BLaER1 treated with 17β-estradiol and CSF1 and Interleukin-3, amounts not matched to agents 10 nM and 100 nM (cell line): Measurements from ENCODE around the gene IKZF3.

Experiments
- H3K27ac ChIP-seq, 11 experiments: shearing (Covaris generic); formaldehyde crosslinking; 2 replicates each; pipeline ENCODE4 v1.8.1; 2022
- H3K27me3 ChIP-seq, 11 experiments: shearing (Covaris generic); formaldehyde crosslinking; 2 replicates each; pipeline ENCODE4 v1.8.1; 2022
- H3K36me3 ChIP-seq, 11 experiments: shearing (Covaris generic); formaldehyde crosslinking; 2 replicates each; pipeline ENCODE4 v1.8.1; 2022
- H3K4me1 ChIP-seq, 10 experiments: shearing (Covaris generic); formaldehyde crosslinking; 2 replicates each; pipeline ENCODE4 v1.8.1; 2022
- H3K4me2 ChIP-seq, 11 experiments: shearing (Covaris generic); formaldehyde crosslinking; 2 replicates each; pipeline ENCODE4 v1.8.1; 2022
- H3K4me3 ChIP-seq, 10 experiments: shearing (Covaris generic); formaldehyde crosslinking; 2 replicates each; pipeline ENCODE4 v1.8.1; 2022
- H3K9ac ChIP-seq, 11 experiments: shearing (Covaris generic); formaldehyde crosslinking; 2 replicates each; pipeline ENCODE4 v1.8.1; 2022
- H3K9me3 ChIP-seq, 11 experiments: shearing (Covaris generic); formaldehyde crosslinking; replicated peaks in 1 of 11; 2 replicates each; pipeline ENCODE4 v1.8.1; 2022
- H4K20me1 ChIP-seq, 11 experiments: shearing (Covaris generic); formaldehyde crosslinking; 2 replicates each; pipeline ENCODE4 v1.8.1; 2022
- Cebpa-rat ChIP-seq, 11 experiments: shearing (Covaris generic); IDR thresholded peaks; 2 replicates each; pipeline ENCODE4 v1.8.1; 2022

IKZF3 gene

GRCh38 chr17:39826334-39826733 lies 37.8 kb downstream of the IKZF3 start:
- Histone ChIP-seq H3K4me3 (no peak overlapping the region), H4K20me1 (no peaks in the 10 kb centered on the region), H3K36me3 (no peaks in the 10 kb centered on the region), H3K9ac (no peak overlapping the region), H3K27ac (no peak overlapping the region), H3K4me1 (peaks cover 0 to 24% (median 0%) of the 10 kb centered on the region in 10 experiments; a peak in 6 of 20 replicates), H3K4me2 (no peak overlapping the region), H3K9me3 (peaks cover 38 to 56% (median 50%) of the 10 kb centered on the region in 11 experiments), H3K27me3 (no peaks in the 10 kb centered on the region)
- TF ChIP-seq Cebpa-rat (IDR thresholded peaks at IDR 0.05), result no peak

DNA sequence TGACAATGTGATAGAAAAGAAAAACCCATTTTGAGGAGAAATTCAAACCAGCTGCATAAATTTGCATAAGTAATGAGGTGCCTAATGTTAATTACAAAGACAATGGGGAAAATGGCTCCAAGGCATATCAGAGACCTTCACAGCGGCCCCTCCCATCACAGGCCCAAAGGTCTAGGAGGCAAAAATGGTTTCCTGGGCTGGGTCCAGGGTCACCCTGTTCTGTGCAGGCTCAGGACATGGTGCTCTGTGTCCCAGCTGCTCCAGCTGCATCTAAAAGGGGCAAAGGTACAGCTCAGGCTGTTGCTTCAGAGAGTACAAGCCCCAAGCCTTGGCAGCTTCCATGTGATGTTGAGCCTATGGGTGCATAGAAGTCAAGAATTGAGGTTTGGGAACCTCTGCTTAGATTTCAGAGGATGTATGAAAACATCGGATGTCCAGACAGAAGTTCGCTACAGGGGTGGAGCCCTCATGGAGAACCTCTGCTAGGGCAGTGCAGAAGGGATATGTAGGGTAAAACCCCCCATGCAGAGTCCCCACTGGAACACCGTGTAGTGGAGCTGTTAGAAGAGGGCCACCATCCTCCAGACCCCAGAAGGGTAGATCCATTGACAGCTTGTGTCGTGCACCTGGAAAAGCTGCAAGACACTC lies 40.6 kb downstream of the IKZF3 start:
- Histone ChIP-seq H3K27me3 (no peaks in the 10 kb centered on the region), H3K27ac (no peak overlapping the region), H3K36me3 (no peaks in the 10 kb centered on the region), H3K4me3 (peak overlapping the region in 6 of 10 experiments; percentile 4 to 32 (median 24); a peak in 6 of 20 replicates), H3K9me3 (peaks cover 38 to 56% (median 51%) of the 10 kb centered on the region in 11 experiments), H4K20me1 (no peaks in the 10 kb centered on the region), H3K4me2 (no peak overlapping the region), H3K9ac (no peak overlapping the region), H3K4me1 (peaks cover 14 to 51% (median 16%) of the 10 kb centered on the region in 10 experiments)
- no peak for TF ChIP-seq Cebpa-rat (IDR thresholded peaks at IDR 0.05)

- Histone ChIP-seq H4K20me1 (no peaks in the 10 kb centered on the region), H3K27ac (peak overlapping the region in 1 of 11 experiments; percentile 78; a peak in 3 of 22 replicates), H3K4me1 (peaks cover 17 to 48% (median 20%) of the 10 kb centered on the region in 10 experiments), H3K9ac (no peak overlapping the region), H3K9me3 (peaks cover 38 to 54% (median 51%) of the 10 kb centered on the region in 11 experiments), H3K4me2 (peak overlapping the region in 3 of 11 experiments; percentile 70 to 80 (median 74); a peak in 6 of 22 replicates), H3K4me3 (no peak overlapping the region), H3K27me3 (no peaks in the 10 kb centered on the region), H3K36me3 (no peaks in the 10 kb centered on the region)
- no peak for TF ChIP-seq Cebpa-rat (IDR thresholded peaks at IDR 0.05)
Measured at GRCh38 chr17:39822051-39822451, 42.1 kb downstream of the IKZF3 start.

- Histone ChIP-seq H3K27me3 (no peaks in the 10 kb centered on the region), H3K27ac (peak overlapping the region in 2 of 11 experiments; percentile 71 to 78; a peak in 3 of 22 replicates), H3K4me1 (peaks cover 17 to 48% (median 20%) of the 10 kb centered on the region in 10 experiments), H3K36me3 (no peaks in the 10 kb centered on the region), H3K9me3 (peaks cover 33 to 44% (median 40%) of the 10 kb centered on the region in 11 experiments), H3K4me2 (peak overlapping the region in 3 of 11 experiments; percentile 70 to 80 (median 74); a peak in 6 of 22 replicates), H3K4me3 (no peak overlapping the region), H3K9ac (no peak overlapping the region), H4K20me1 (no peaks in the 10 kb centered on the region)
- TF ChIP-seq Cebpa-rat (IDR thresholded peaks at IDR 0.05), result no peak
Measured at GRCh38 chr17:39820987-39821386, 43.1 kb downstream of the IKZF3 start.

GRCh38 chr17:39820541-39820940 lies 43.6 kb downstream of the IKZF3 start:
- peak overlapping the region in 4 of 11 experiments; percentile 58 to 80 (median 72); a peak in 7 of 22 replicates for H3K4me2 ChIP-seq
- no peak for TF ChIP-seq Cebpa-rat (IDR thresholded peaks at IDR 0.05)
- no peaks in the 10 kb centered on the region for H3K27me3 ChIP-seq
- H3K4me3 ChIP-seq, result no peak overlapping the region
- H3K27ac ChIP-seq, result peak overlapping the region in 3 of 11 experiments; percentile 48 to 78 (median 71); a peak in 6 of 22 replicates
- H3K36me3 ChIP-seq, result no peaks in the 10 kb centered on the region
- H3K9ac ChIP-seq, result no peak overlapping the region
- peaks cover 17 to 48% (median 20%) of the 10 kb centered on the region in 10 experiments for H3K4me1 ChIP-seq
- H3K9me3 ChIP-seq, result peaks cover 28 to 40% (median 36%) of the 10 kb centered on the region in 11 experiments
- H4K20me1 ChIP-seq, result no peaks in the 10 kb centered on the region

- H3K9ac ChIP-seq, result no peak overlapping the region; a peak in 1 of 22 replicates
- no peaks in the 10 kb centered on the region for H3K36me3 ChIP-seq
- H3K27ac ChIP-seq, result peak overlapping the region in 8 of 11 experiments; percentile 22 to 78 (median 49); a peak in 12 of 22 replicates
- no peak overlapping the region for H3K4me3 ChIP-seq
- peaks cover 7 to 19% (median 16%) of the 10 kb centered on the region in 11 experiments for H3K9me3 ChIP-seq
- H3K4me2 ChIP-seq, result peak overlapping the region; percentile 13 to 80 (median 54)
- no peak for TF ChIP-seq Cebpa-rat (IDR thresholded peaks at IDR 0.05)
- H3K27me3 ChIP-seq, result no peaks in the 10 kb centered on the region
- no peaks in the 10 kb centered on the region for H4K20me1 ChIP-seq
- peaks cover 17 to 48% (median 20%) of the 10 kb centered on the region in 10 experiments for H3K4me1 ChIP-seq
Measured at GRCh38 chr17:39818358-39819000, 45.6 kb downstream of the IKZF3 start.

DNA sequence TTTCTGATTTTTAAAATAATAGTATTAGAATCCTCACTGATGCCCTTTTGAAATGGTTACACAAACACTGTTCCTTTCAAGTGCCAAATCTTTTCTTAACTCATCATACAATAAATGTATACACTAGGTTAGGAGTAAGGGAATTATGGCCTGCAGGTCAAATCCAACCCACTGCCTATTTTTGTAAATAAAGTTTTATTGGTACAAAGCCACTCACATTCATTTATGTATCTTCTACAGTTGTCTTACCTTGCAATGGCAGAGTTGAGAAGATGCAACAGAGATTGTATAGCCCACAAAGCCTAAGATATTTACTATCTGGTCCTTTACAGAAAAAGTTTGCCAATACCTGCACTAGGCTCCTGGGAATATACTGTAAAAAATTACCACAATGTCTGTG lies 47.8 kb downstream of the IKZF3 start:
- Histone ChIP-seq H3K27me3 (no peaks in the 10 kb centered on the region), H3K36me3 (no peaks in the 10 kb centered on the region), H3K4me2 (no peak overlapping the region), H3K4me1 (peaks cover 17 to 34% (median 20%) of the 10 kb centered on the region in 10 experiments), H3K9ac (no peak overlapping the region), H3K4me3 (no peak overlapping the region), H3K27ac (no peak overlapping the region), H3K9me3 (peaks cover 0 to 4% (median 0%) of the 10 kb centered on the region in 11 experiments; a peak in 1 of 22 replicates), H4K20me1 (no peaks in the 10 kb centered on the region)
- no peak for TF ChIP-seq Cebpa-rat (IDR thresholded peaks at IDR 0.05)

- Histone ChIP-seq H3K9ac (no peak overlapping the region), H3K4me3 (no peak overlapping the region), H3K4me1 (peaks cover 11 to 16% (median 13%) of the 10 kb centered on the region in 10 experiments), H3K27ac (no peak overlapping the region), H4K20me1 (no peaks in the 10 kb centered on the region), H3K9me3 (peaks cover 0 to 4% (median 0%) of the 10 kb centered on the region in 11 experiments; a peak in 1 of 22 replicates), H3K4me2 (no peak overlapping the region), H3K27me3 (no peaks in the 10 kb centered on the region), H3K36me3 (no peaks in the 10 kb centered on the region)
- TF ChIP-seq Cebpa-rat (IDR thresholded peaks at IDR 0.05), result no peak
Measured at GRCh38 chr17:39814497-39814896, 49.6 kb downstream of the IKZF3 start.

DNA sequence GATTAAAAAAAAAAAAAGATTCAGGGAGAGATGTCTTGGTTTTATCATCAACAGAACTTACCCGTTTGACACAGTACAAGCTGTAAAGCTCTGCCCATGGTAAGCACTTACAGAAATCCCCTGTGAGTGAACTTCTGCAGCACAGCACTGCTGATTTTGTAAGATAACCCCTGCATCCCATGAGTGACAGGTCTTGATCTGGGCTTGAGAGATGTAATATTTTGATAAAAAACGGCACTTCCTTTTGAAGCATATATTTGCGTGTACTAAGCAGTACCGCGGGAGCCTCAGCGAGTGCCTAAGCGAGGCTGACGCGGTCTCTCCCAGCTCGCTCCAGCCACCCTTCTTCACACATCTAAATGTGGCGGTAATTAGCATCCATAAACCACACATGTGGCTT lies 50.5 kb downstream of the IKZF3 start:
- H3K27ac ChIP-seq, result no peak overlapping the region
- no peaks in the 10 kb centered on the region for H3K27me3 ChIP-seq
- H3K4me1 ChIP-seq, result peaks cover 4 to 7% (median 5%) of the 10 kb centered on the region in 10 experiments
- no peak overlapping the region for H3K4me3 ChIP-seq
- H3K36me3 ChIP-seq, result no peaks in the 10 kb centered on the region
- no peaks in the 10 kb centered on the region for H4K20me1 ChIP-seq
- TF ChIP-seq Cebpa-rat (IDR thresholded peaks at IDR 0.05), result no peak
- peaks cover 0 to 4% (median 0%) of the 10 kb centered on the region in 11 experiments; a peak in 1 of 22 replicates for H3K9me3 ChIP-seq
- H3K9ac ChIP-seq, result no peak overlapping the region
- no peak overlapping the region for H3K4me2 ChIP-seq
